ENCODE measurements around the gene CDH15.

The CDH15 gene

DNA sequence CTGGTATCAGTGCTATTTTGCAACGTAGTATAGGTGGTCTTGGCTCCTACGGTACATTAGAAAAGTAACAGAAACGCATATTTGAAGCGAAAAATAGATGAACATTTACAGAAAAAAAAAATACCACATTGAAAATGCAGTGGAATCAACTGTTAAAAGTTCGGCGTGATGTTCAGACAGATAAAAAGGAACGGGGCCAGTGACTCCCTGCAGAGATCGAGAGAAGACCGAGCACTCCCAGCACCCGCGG is 45.5 kb downstream of the CDH15 start:
- Histone ChIP-seq H3K27me3 (ENCODE audit: insufficient read depth, poor library complexity, severe bottlenecking) (no peaks in the 10 kb centered on the region), H3K4me3 (ENCODE audit: severe bottlenecking) (peak overlapping the region; percentile 67), H3K36me3 (ENCODE audit: low read depth) (peaks cover 16% of the 10 kb centered on the region), H3K27ac (ENCODE audit: poor library complexity, severe bottlenecking) (peak overlapping the region; percentile 54), H3K4me1 (ENCODE audit: insufficient read depth, poor library complexity, severe bottlenecking) (peaks cover 8% of the 10 kb centered on the region), H3K9me3 (ENCODE audit: severe bottlenecking) (no peaks in the 10 kb centered on the region)
- no peak for TF ChIP-seq CTCF (IDR thresholded peaks at IDR 0.05; ENCODE audit: poor library complexity, severe bottlenecking)
- DNase-seq (ENCODE audit: low spot score) (no peak), ATAC-seq (ENCODE audit: low read depth) (no peak)

GRCh38 chr16:89217388-89218191 is 46.0 kb downstream of the CDH15 start, which contains the start of gene ZNF778:
Gene ZNF778, plus strand, starts transcription at chr16:89217703. Its CDS starts 3,425 bp downstream, at chr16:89221128.
- H3K4me1 ChIP-seq (ENCODE audit: insufficient read depth, poor library complexity, severe bottlenecking): peaks cover 8% of the 10 kb centered on the region
- peaks cover 21% of the 10 kb centered on the region for H3K36me3 ChIP-seq (ENCODE audit: low read depth)
- H3K27ac ChIP-seq (ENCODE audit: poor library complexity, severe bottlenecking): peak within 1 kb of the TSS; percentile 54
- no peak for DNase-seq (ENCODE audit: low spot score)
- H3K4me3 ChIP-seq (ENCODE audit: severe bottlenecking): peak within 1 kb of the TSS; percentile 67
- H3K9me3 ChIP-seq (ENCODE audit: severe bottlenecking): no peaks in the 10 kb centered on the region
- no peaks in the 10 kb centered on the region for H3K27me3 ChIP-seq (ENCODE audit: insufficient read depth, poor library complexity, severe bottlenecking)
- peak; percentile 87 for ATAC-seq (ENCODE audit: low read depth)
- TF ChIP-seq CTCF (IDR thresholded peaks at IDR 0.05; ENCODE audit: poor library complexity, severe bottlenecking): no peak

GRCh38 chr16:89219365-89219764 is 47.8 kb downstream of the CDH15 start:
- ATAC-seq (ENCODE audit: low read depth): no peak
- TF ChIP-seq CTCF (IDR thresholded peaks at IDR 0.05; ENCODE audit: poor library complexity, severe bottlenecking): no peak
- Histone ChIP-seq H3K4me3 (ENCODE audit: severe bottlenecking) (no peak overlapping the region), H3K4me1 (ENCODE audit: insufficient read depth, poor library complexity, severe bottlenecking) (peaks cover 8% of the 10 kb centered on the region), H3K27ac (ENCODE audit: poor library complexity, severe bottlenecking) (no peak overlapping the region), H3K36me3 (ENCODE audit: low read depth) (peaks cover 26% of the 10 kb centered on the region), H3K9me3 (ENCODE audit: severe bottlenecking) (no peaks in the 10 kb centered on the region), H3K27me3 (ENCODE audit: insufficient read depth, poor library complexity, severe bottlenecking) (no peaks in the 10 kb centered on the region)
- DNase-seq (ENCODE audit: low spot score): no peak

GRCh38 chr16:89221604-89222003 is 50.1 kb downstream of the CDH15 start:
- Histone ChIP-seq H3K9me3 (ENCODE audit: severe bottlenecking) (no peaks in the 10 kb centered on the region), H3K4me1 (ENCODE audit: insufficient read depth, poor library complexity, severe bottlenecking) (peaks cover 2% of the 10 kb centered on the region), H3K4me3 (ENCODE audit: severe bottlenecking) (no peak overlapping the region), H3K27me3 (ENCODE audit: insufficient read depth, poor library complexity, severe bottlenecking) (no peaks in the 10 kb centered on the region), H3K36me3 (ENCODE audit: low read depth) (peaks cover 40% of the 10 kb centered on the region), H3K27ac (ENCODE audit: poor library complexity, severe bottlenecking) (no peak overlapping the region)
- no peak for ATAC-seq (ENCODE audit: low read depth)
- TF ChIP-seq CTCF (IDR thresholded peaks at IDR 0.05; ENCODE audit: poor library complexity, severe bottlenecking): no peak
- no peak for DNase-seq (ENCODE audit: low spot score)

DNA sequence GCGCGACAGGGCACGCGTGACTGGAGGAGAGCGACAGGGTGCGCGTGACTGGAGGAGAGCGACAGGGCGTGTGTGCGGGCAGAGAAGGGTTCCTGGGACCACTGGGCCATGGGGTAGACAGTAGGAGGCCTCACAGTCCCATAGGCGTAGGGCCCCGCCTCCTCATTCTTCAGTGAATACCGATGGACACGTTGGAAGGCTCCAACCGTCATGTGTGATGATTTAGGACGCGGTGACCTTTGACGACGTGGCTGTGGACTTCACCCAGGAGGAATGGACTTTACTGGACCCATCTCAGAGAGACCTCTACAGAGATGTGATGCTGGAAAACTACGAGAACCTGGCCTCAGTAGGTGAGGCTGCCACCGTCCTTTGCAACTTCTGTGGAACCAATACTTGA is 51.4 kb downstream of the CDH15 start:
- TF ChIP-seq CTCF (IDR thresholded peaks at IDR 0.05; ENCODE audit: poor library complexity, severe bottlenecking): no peak
- Histone ChIP-seq H3K36me3 (ENCODE audit: low read depth) (peaks cover 54% of the 10 kb centered on the region), H3K27ac (ENCODE audit: poor library complexity, severe bottlenecking) (no peak overlapping the region), H3K4me3 (ENCODE audit: severe bottlenecking) (no peak overlapping the region), H3K27me3 (ENCODE audit: insufficient read depth, poor library complexity, severe bottlenecking) (no peaks in the 10 kb centered on the region), H3K4me1 (ENCODE audit: insufficient read depth, poor library complexity, severe bottlenecking) (no peaks in the 10 kb centered on the region), H3K9me3 (ENCODE audit: severe bottlenecking) (no peaks in the 10 kb centered on the region)
- no peak for ATAC-seq (ENCODE audit: low read depth)
- DNase-seq (ENCODE audit: low spot score): no peak

Measured in RWPE2 (cell line).